CMK (cell line): Measurements from ENCODE around the gene CCNO.

Source experiments
- DNase-seq: peaks from one replicate; pipeline ENCODE4 v3.0.0-alpha.2; 2010; ENCODE audit warnings: low read depth

Gene CCNO

GRCh38 chr5:55222985-55223811, 10.2 kb downstream of the CCNO start:
- no peak for DNase-seq

GRCh38 chr5:55222092-55222984, 11.1 kb downstream of the CCNO start:
- DNase-seq: no peak

- no peak for DNase-seq
Measured at GRCh38 chr5:55220433-55221185, 12.8 kb downstream of the CCNO start.

- no peak for DNase-seq
Measured at GRCh38 chr5:55219770-55220169, 13.6 kb downstream of the CCNO start.

GRCh38 chr5:55218967-55219366, 14.4 kb downstream of the CCNO start:
- no peak for DNase-seq

- no peak for DNase-seq
Measured at GRCh38 chr5:55211184-55211874, 22.1 kb downstream of the CCNO start.

- no peak for DNase-seq
Measured at GRCh38 chr5:55205001-55205400, 28.4 kb downstream of the CCNO start.

- DNase-seq: no peak
Measured at GRCh38 chr5:55191165-55191564, 42.2 kb downstream of the CCNO start.

GRCh38 chr5:55188656-55189540, 44.5 kb downstream of the CCNO start:
- no peak for DNase-seq

GRCh38 chr5:55187370-55187769, 46.0 kb downstream of the CCNO start:
- DNase-seq: no peak
